GM23248 (cell line): ENCODE measurements around the gene AVL9. TPM values are rescaled to one million over a fixed set of nuclear protein-coding genes. Genes with fewer than 3 reads are reported as not detected.
"Not testable (repeated sequence)": the region's sequence is repeated elsewhere in the genome, so short reads cannot be mapped to it uniquely, and the experiment has no call there.

ENCODE experiments used
- DNase-seq: peaks from one replicate; pipeline ENCODE4 v3.0.0-alpha.2; 2015
- H2AFZ ChIP-seq: fragments of 200-600 bp; sonication (generic); 2 replicates; pipeline ENCODE4 v1.6.1; 2016; ENCODE audit warnings: antibody characterized with exemption
- H3F3A ChIP-seq: fragments of 200-600 bp; sonication (generic); 2 replicates; pipeline ENCODE4 v1.6.1; 2016; ENCODE audit warnings: mild to moderate bottlenecking, antibody characterized with exemption, mixed run types; ENCODE audit not compliant: insufficient read depth
- H3K27ac ChIP-seq: fragments of 200-600 bp; sonication (generic); 2 replicates; pipeline ENCODE4 v1.5.1; 2016; ENCODE audit warnings: mild to moderate bottlenecking
- H3K27me3 ChIP-seq: fragments of 200-600 bp; sonication (generic); replicated peaks from 2 replicates; pipeline ENCODE4 v1.6.1; 2016; ENCODE audit warnings: mild to moderate bottlenecking; ENCODE audit not compliant: insufficient read depth
- H3K36me3 ChIP-seq: fragments of 200-600 bp; sonication (generic); 2 replicates; pipeline ENCODE4 v1.6.1; 2016; ENCODE audit warnings: low read depth, mild to moderate bottlenecking
- H3K4me1 ChIP-seq: fragments of 200-600 bp; sonication (generic); 2 replicates; pipeline ENCODE4 v1.6.1; 2016; ENCODE audit warnings: mild to moderate bottlenecking; ENCODE audit not compliant: insufficient read depth
- H3K4me2 ChIP-seq: fragments of 200-600 bp; sonication (generic); one replicate; pipeline ENCODE4 v1.6.1; 2016; ENCODE audit warnings: mild to moderate bottlenecking; ENCODE audit not compliant: unreplicated experiment
- H3K4me3 ChIP-seq: fragments of 200-600 bp; sonication (generic); 2 replicates; pipeline ENCODE4 v1.5.1; 2016; ENCODE audit warnings: mild to moderate bottlenecking
- H3K79me2 ChIP-seq: fragments of 200-600 bp; sonication (generic); 2 replicates; pipeline ENCODE4 v1.6.1; 2016; ENCODE audit warnings: mild to moderate bottlenecking; ENCODE audit not compliant: insufficient read depth
- H3K9ac ChIP-seq: fragments of 200-600 bp; sonication (generic); 2 replicates; pipeline ENCODE4 v1.6.1; 2016; ENCODE audit warnings: mild to moderate bottlenecking
- H3K9me2 ChIP-seq: fragments of 200-600 bp; sonication (generic); 2 replicates; pipeline ENCODE4 v1.6.1; 2016; ENCODE audit warnings: mixed run types, mild to moderate bottlenecking, moderate library complexity; ENCODE audit not compliant: insufficient read depth
- H3K9me3 ChIP-seq: fragments of 200-600 bp; sonication (generic); one replicate; pipeline ENCODE4 v1.6.1; 2017; ENCODE audit warnings: low read depth
- H4K20me1 ChIP-seq: fragments of 200-600 bp; sonication (generic); 2 replicates; pipeline ENCODE4 v1.6.0; 2016; ENCODE audit not compliant: insufficient read depth
- EZH2 ChIP-seq: fragments of 200-600 bp; sonication (generic); IDR thresholded peaks from 2 replicates; pipeline ENCODE4 v1.6.1; 2018; ENCODE audit warnings: antibody characterized with exemption, mild to moderate bottlenecking; ENCODE audit not compliant: insufficient read depth, poor library complexity, severe bottlenecking
- EZH2phosphoT487 ChIP-seq: fragments of 200-600 bp; sonication (generic); IDR thresholded peaks from 2 replicates; pipeline ENCODE4 v1.6.1; 2018; ENCODE audit warnings: antibody characterized with exemption, moderate library complexity, mild to moderate bottlenecking, low read depth; ENCODE audit not compliant: insufficient read depth
- WGBS, 2 experiments: methylation state at CpG; one replicate each; pipeline ENCODE4 v1.1.6; 2015 to 2017; ENCODE audit warnings: low lambda C conversion rate in 2 of 2, low coverage in 1 of 2; ENCODE audit errors: missing lambda C conversion rate in 2 of 2; 5-methylcytosine and 5-hydroxymethylcytosine counted together
- in situ Hi-C: fragments of 300-500 bp; cut with MboI; formaldehyde crosslinking; loops from 2 replicates; pipeline ENCODE4 v1.15.0; 2020
- polyA plus RNA-seq: library from polyadenylated mRNA; unstranded; fragments of >200 nt; fragmentation: Nextera tagmentation; extraction: Ambion mirVana; gene quantifications from 2 replicates; pipeline ENCODE4 v1.2.1, GENCODE V29; 2016
- total RNA-seq: library from RNA; depleted of rRNA; stranded (reverse); fragments of >200 nt; shearing (Covaris generic); gene quantifications from 2 replicates; pipeline ENCODE4 v1.2.3, GENCODE V29; 2014

Gene AVL9
- total and polyA plus RNA-seq, 2 experiments from 2014 or later, result 5.1 to 12.0 TPM

GRCh38 chr7:32459788-32460187 lies 35.5 kb upstream of the AVL9 start:
- WGBS, 2 experiments, result 0% methylated on average over 2 of the region's 2 CpGs

GRCh38 chr7:32461484-32461883 lies 33.8 kb upstream of the AVL9 start:
- H4K20me1 ChIP-seq, result no peaks in the 10 kb centered on the region
- 42 to 48% methylated on average over 2 of the region's 2 CpGs for WGBS, 2 experiments
- no peaks in the 10 kb centered on the region for H3K27me3 ChIP-seq
- H3K4me2 ChIP-seq, result no peak overlapping the region
- no peaks in the 10 kb centered on the region for H3K9me3 ChIP-seq
- H3K4me1 ChIP-seq, result no peaks in the 10 kb centered on the region
- DNase-seq, result no peak
- no peak overlapping the region for H3K9ac ChIP-seq
- TF ChIP-seq EZH2phosphoT487 (no peak), EZH2 (no peak)
- H2AFZ ChIP-seq, result no peak overlapping the region
- H3F3A ChIP-seq, result no peaks in the 10 kb centered on the region
- H3K27ac ChIP-seq, result no peak overlapping the region
- H3K79me2 ChIP-seq, result no peaks in the 10 kb centered on the region
- no peaks in the 10 kb centered on the region for H3K9me2 ChIP-seq
- no peak overlapping the region for H3K4me3 ChIP-seq
- H3K36me3 ChIP-seq, result no peaks in the 10 kb centered on the region
- in situ Hi-C loops, result no loop called here

More at GRCh38 chr7:32459788-32460187, 35.5 kb upstream of the AVL9 start:
- Histone ChIP-seq H3K79me2 (no peaks in the 10 kb centered on the region), H4K20me1 (no peaks in the 10 kb centered on the region), H3K4me1 (no peaks in the 10 kb centered on the region), H3K9ac (no peak overlapping the region), H2AFZ (no peak overlapping the region), H3F3A (no peaks in the 10 kb centered on the region), H3K9me2 (no peaks in the 10 kb centered on the region), H3K27ac (no peak overlapping the region), H3K4me2 (no peak overlapping the region), H3K36me3 (no peaks in the 10 kb centered on the region), H3K4me3 (no peak overlapping the region), H3K27me3 (no peaks in the 10 kb centered on the region), H3K9me3 (no peaks in the 10 kb centered on the region)
- TF ChIP-seq EZH2phosphoT487, result no peak
- TF ChIP-seq EZH2, result no peak
- DNase-seq, result no peak
- in situ Hi-C loops, result no loop called here

GRCh38 chr7:32462451-32462850 lies 32.8 kb upstream of the AVL9 start:
- no peak for TF ChIP-seq EZH2phosphoT487
- no peak for TF ChIP-seq EZH2
- no peaks in the 10 kb centered on the region for H3K9me2 ChIP-seq
- no peaks in the 10 kb centered on the region for H4K20me1 ChIP-seq
- no peak overlapping the region for H3K4me2 ChIP-seq
- no peak for DNase-seq
- H3K4me1 ChIP-seq, result no peaks in the 10 kb centered on the region
- no peaks in the 10 kb centered on the region for H3F3A ChIP-seq
- no peak overlapping the region for H2AFZ ChIP-seq
- in situ Hi-C loops, result no loop called here
- no peaks in the 10 kb centered on the region for H3K9me3 ChIP-seq
- H3K27ac ChIP-seq, result no peak overlapping the region
- no peaks in the 10 kb centered on the region for H3K36me3 ChIP-seq
- no peaks in the 10 kb centered on the region for H3K27me3 ChIP-seq
- no peak overlapping the region for H3K9ac ChIP-seq
- no peak overlapping the region for H3K4me3 ChIP-seq
- no peaks in the 10 kb centered on the region for H3K79me2 ChIP-seq

GRCh38 chr7:32462977-32463376 lies 32.3 kb upstream of the AVL9 start:
- TF ChIP-seq EZH2phosphoT487, result no peak
- no peak for TF ChIP-seq EZH2
- no peaks in the 10 kb centered on the region for H3K9me2 ChIP-seq
- no peak overlapping the region for H3K27ac ChIP-seq
- DNase-seq, result no peak
- no peaks in the 10 kb centered on the region for H3K9me3 ChIP-seq
- H2AFZ ChIP-seq, result no peak overlapping the region
- 0 to 26% methylated on average over 1 of the region's 1 CpG for WGBS, 2 experiments
- no peaks in the 10 kb centered on the region for H3K27me3 ChIP-seq
- H3K4me3 ChIP-seq, result no peak overlapping the region
- H3K4me1 ChIP-seq, result no peaks in the 10 kb centered on the region
- H3K36me3 ChIP-seq, result no peaks in the 10 kb centered on the region
- no peaks in the 10 kb centered on the region for H3K79me2 ChIP-seq
- no peak overlapping the region for H3K9ac ChIP-seq
- no peaks in the 10 kb centered on the region for H4K20me1 ChIP-seq
- no peaks in the 10 kb centered on the region for H3F3A ChIP-seq
- in situ Hi-C loops, result no loop called here
- H3K4me2 ChIP-seq, result no peak overlapping the region

GRCh38 chr7:32464641-32465416 lies 30.5 kb upstream of the AVL9 start:
- H3F3A ChIP-seq, H4K20me1 ChIP-seq, H3K9ac ChIP-seq, H3K4me3 ChIP-seq, H3K9me2 ChIP-seq, H3K27ac ChIP-seq, H3K4me2 ChIP-seq, H3K79me2 ChIP-seq, H3K36me3 ChIP-seq, H3K4me1 ChIP-seq, H3K27me3 ChIP-seq, H3K9me3 ChIP-seq, H2AFZ ChIP-seq, DNase-seq, in situ Hi-C loops: not testable (repeated sequence)
- WGBS, 2 experiments, result 56 to 71% methylated on average over 14 to 20 of the region's 30 CpGs

- H3K9me3 ChIP-seq, H4K20me1 ChIP-seq, H3F3A ChIP-seq, H3K27ac ChIP-seq, H3K4me1 ChIP-seq, H3K27me3 ChIP-seq, H2AFZ ChIP-seq, H3K4me2 ChIP-seq, in situ Hi-C loops, H3K9ac ChIP-seq, H3K9me2 ChIP-seq, DNase-seq, H3K79me2 ChIP-seq, H3K36me3 ChIP-seq, H3K4me3 ChIP-seq: not testable (repeated sequence)
- 48 to 80% methylated on average over 1 of the region's 2 CpGs for WGBS, 2 experiments
Observed at GRCh38 chr7:32470004-32470403, 25.3 kb upstream of the AVL9 start.
